Kidney epithelial cell (primary cell): ENCODE results near the gene DDX41. TPM values are rescaled to one million over a fixed set of nuclear protein-coding genes. Genes with fewer than 3 reads are reported as not detected.

Experiments
- DNase-seq: peaks from one replicate; pipeline ENCODE4 v3.0.0-alpha.2; 2010; ENCODE audit warnings: low read depth
- H3K27me3 ChIP-seq: 2 replicates; pipeline ENCODE4 v1.6.0; 2011; ENCODE audit warnings: low read length; ENCODE audit not compliant: control insufficient read depth, insufficient read depth
- H3K36me3 ChIP-seq: 2 replicates; pipeline ENCODE4 v1.5.1; 2011; ENCODE audit warnings: low read length; ENCODE audit not compliant: control insufficient read depth, insufficient read depth
- H3K4me3 ChIP-seq: 2 replicates; pipeline ENCODE4 v1.5.1; 2011; ENCODE audit warnings: low read depth, mild to moderate bottlenecking, control low read depth, low read length
- CTCF ChIP-seq: IDR thresholded peaks from 2 replicates; pipeline ENCODE4 v1.5.1; 2011; ENCODE audit warnings: mild to moderate bottlenecking, moderate library complexity, low read length, control low read depth, inconsistent platforms; ENCODE audit not compliant: insufficient read depth, poor library complexity, severe bottlenecking
- total RNA-seq: library from RNA; depleted of rRNA; stranded (reverse); fragments of >200 nt; gene quantifications from 2 replicates; pipeline ENCODE4 v1.2.3, GENCODE V29; 2015

The DDX41 gene
- total RNA-seq, 1 donor from 2014 or later, result 151 TPM

GRCh38 chr5:177470759-177471536 is 45.8 kb downstream of the DDX41 start:
- Histone ChIP-seq H3K27me3 (no peaks in the 10 kb centered on the region), H3K36me3 (peaks cover 6% of the 10 kb centered on the region), H3K4me3 (no peak overlapping the region)
- TF ChIP-seq CTCF, result no peak
- no peak for DNase-seq

DNA sequence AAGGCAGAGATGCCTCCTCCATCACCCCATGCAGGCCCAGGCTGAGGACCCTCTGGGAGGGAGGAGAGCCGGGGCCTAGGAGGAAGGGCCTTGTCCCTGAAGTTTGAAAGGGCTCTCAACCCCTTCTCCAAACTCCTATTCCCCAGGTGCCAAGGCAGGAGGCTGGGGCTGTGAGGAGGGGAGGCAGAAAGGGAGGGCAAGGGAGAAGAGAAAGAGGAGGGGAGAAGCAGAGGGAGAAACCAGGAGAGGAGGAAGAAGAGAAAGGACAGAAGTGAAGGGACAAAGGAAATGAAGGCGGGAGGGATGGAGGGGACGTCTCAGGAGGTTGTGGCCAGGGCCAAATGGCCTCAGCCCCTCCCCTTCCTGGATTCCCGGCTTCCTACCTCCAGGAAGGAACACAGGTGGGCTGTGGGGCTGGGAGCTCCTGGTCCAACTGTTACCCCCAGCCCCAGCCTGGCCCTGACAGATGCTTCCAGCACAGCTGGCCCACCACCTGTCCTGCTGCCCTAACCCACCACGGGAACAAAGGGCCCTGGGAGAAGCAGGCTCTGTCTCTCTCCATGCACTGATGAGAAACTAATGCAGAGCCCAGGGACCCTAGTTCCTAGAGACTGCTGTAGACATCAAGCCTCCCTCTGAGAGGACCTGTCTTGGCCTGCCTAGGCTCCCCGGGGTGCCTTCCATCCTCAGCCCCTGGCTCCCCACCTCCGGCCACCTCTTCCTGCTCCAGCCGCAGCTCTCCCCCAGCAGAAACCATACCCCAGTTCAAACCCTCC is 46.8 kb downstream of the DDX41 start:
- Histone ChIP-seq H3K4me3 (no peak overlapping the region), H3K27me3 (no peaks in the 10 kb centered on the region), H3K36me3 (peaks cover 6% of the 10 kb centered on the region)
- TF ChIP-seq CTCF, result no peak
- DNase-seq, result no peak

DNA sequence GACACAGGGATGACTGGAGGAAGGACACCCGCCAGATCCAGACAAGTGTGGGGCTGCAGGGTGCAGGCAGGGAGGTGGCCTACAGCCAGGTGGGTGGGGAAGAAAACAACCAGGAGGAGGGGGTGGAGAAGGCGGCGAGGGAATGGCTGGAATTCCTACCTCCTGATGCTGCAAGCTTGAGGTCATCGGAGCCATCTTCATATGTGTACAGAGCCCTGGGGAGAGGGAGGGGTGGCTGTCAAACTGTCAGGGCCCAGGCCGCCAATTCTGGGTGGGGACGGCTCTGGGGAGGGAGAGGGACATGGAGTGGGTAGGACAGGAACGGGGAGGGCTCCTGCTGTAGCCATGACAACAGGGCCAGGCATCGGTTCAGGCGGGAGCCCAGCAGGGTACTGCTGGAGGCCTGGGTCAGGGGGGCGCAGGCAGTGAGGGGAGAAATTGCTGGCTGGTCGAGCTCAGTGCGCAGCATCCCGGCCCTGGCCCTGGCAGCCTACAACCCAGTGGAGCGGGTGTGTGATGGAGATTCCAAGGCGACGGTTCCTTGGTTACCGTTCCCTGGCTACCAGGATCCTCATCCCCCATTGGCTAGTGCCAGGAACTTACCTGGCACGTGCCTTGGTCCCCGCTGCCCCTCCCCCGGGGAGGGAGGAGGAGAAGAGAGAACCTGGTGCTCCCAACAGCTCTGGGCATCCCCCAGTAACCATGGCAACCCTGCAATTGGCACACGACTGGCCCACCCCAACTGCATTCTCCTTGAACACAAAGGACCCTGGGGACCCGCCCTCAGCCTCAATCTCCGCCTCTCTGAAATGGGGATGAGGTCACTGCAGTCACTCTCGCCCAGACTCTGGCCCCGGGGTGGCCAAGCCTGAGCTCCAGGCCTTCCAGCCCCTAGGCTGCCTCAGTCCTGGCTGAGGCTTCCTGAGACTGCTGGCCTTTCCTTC is 47.8 kb downstream of the DDX41 start:
- no peak for TF ChIP-seq CTCF
- Histone ChIP-seq H3K36me3 (peaks cover 6% of the 10 kb centered on the region), H3K4me3 (no peak overlapping the region), H3K27me3 (no peaks in the 10 kb centered on the region)
- no peak for DNase-seq

DNA sequence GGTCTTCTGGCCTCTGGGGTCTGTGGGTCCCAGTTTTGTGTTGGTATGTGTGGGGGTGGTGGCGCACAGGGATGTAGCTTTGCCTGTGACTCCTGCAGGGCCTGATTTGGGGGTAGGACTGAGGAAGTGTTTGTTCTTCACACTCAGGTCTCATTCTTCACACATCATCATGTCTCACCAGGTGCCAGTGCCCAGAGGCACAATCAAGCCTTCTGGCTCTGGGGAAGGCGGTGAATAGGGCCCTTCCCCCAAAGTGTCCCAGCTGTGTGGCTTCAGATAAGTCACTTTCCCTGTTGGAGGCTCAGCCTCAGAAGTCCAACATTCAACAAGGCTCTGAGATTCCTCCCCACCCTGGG is 48.5 kb downstream of the DDX41 start:
- H3K4me3 ChIP-seq, result no peak overlapping the region
- peaks cover 6% of the 10 kb centered on the region for H3K36me3 ChIP-seq
- DNase-seq, result no peak
- no peak for TF ChIP-seq CTCF
- no peaks in the 10 kb centered on the region for H3K27me3 ChIP-seq

- Histone ChIP-seq H3K4me3 (no peak overlapping the region), H3K27me3 (no peaks in the 10 kb centered on the region), H3K36me3 (peaks cover 6% of the 10 kb centered on the region)
- DNase-seq, result no peak
- TF ChIP-seq CTCF, result no peak
Measured at GRCh38 chr5:177467436-177467835, 49.3 kb downstream of the DDX41 start.
